ENCODE measurements around the gene CHST13. TPM values are rescaled to one million over a fixed set of nuclear protein-coding genes. Genes with fewer than 3 reads are reported as not detected.

The CHST13 gene
- total RNA-seq, 2 experiments from 2014 or later = not detected

DNA sequence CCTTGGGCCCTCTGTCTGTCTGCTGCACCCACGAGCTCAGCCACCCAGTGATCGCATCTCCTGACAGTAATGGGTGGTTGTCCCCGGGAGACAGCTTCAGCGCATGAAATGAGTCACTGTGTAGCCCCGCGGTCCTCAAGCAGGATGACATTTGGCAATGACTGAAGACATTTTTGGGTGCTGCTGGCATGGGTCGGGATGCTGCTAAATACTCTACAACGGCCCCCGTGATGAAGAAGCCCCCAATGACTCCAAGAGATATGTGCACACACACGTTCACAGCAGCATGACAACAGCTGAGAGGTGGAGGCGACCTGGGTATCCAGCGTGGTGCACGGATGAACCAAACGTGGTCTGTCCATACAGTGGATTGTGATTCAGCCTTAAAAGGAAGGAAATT, 30.9 kb upstream of the CHST13 start:
- Mint-ChIP-seq H3K36me3 (ENCODE audit: low read depth) (no peaks in the 10 kb centered on the region), H3K27ac (no peak overlapping the region), H3K9me3 (no peaks in the 10 kb centered on the region), H3K4me1 (peaks cover 7% of the 10 kb centered on the region), H3K27me3 (no peaks in the 10 kb centered on the region), H3K4me3 (no peak overlapping the region)
- CTCF ChIA-PET = no interaction called here
- POLR2A ChIA-PET = no interaction called here
- DNase-seq = no peak

GRCh38 chr3:126493739-126494138, 30.2 kb upstream of the CHST13 start:
- H3K9me3 Mint-ChIP-seq = no peaks in the 10 kb centered on the region
- POLR2A ChIA-PET = interaction anchor here (0.7 kb wide), 1 partner anchor 17 kb away, joined by 3 read pairs; no protein-coding TSS in a partner anchor
- H3K27ac Mint-ChIP-seq = no peak overlapping the region
- no peaks in the 10 kb centered on the region for H3K36me3 Mint-ChIP-seq (ENCODE audit: low read depth)
- H3K4me3 Mint-ChIP-seq = no peak overlapping the region
- DNase-seq = no peak
- peaks cover 7% of the 10 kb centered on the region for H3K4me1 Mint-ChIP-seq
- no peaks in the 10 kb centered on the region for H3K27me3 Mint-ChIP-seq
- CTCF ChIA-PET = no interaction called here

GRCh38 chr3:126494204-126494969, 29.6 kb upstream of the CHST13 start:
- POLR2A ChIA-PET = no interaction called here
- H3K4me3 Mint-ChIP-seq = no peak overlapping the region

DNA sequence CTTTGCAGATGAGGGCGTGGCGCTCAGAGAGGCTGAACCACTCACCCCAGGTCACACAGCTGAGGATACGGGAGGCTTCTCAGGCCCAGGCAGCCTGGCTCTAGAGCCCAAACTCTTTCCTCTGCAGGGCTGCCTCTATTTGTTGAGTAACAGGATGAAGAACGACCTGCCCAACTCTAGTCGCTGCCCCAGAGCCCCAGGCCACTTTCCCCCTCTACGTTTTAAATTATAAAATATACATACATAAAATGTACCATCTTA, 29.1 kb upstream of the CHST13 start:
- CTCF ChIA-PET = no interaction called here
- DNase-seq = no peak
- POLR2A ChIA-PET = no interaction called here
- Mint-ChIP-seq H3K4me3 (no peak overlapping the region), H3K36me3 (ENCODE audit: low read depth) (no peaks in the 10 kb centered on the region), H3K27ac (no peak overlapping the region), H3K9me3 (no peaks in the 10 kb centered on the region), H3K4me1 (peaks cover 8% of the 10 kb centered on the region), H3K27me3 (no peaks in the 10 kb centered on the region)

More at GRCh38 chr3:126494204-126494969, 29.6 kb upstream of the CHST13 start:
- H3K27ac Mint-ChIP-seq = no peak overlapping the region
- CTCF ChIA-PET = no interaction called here
- DNase-seq = no peak
- peaks cover 8% of the 10 kb centered on the region for H3K4me1 Mint-ChIP-seq
- H3K27me3 Mint-ChIP-seq = no peaks in the 10 kb centered on the region
- no peaks in the 10 kb centered on the region for H3K36me3 Mint-ChIP-seq (ENCODE audit: low read depth)
- no peaks in the 10 kb centered on the region for H3K9me3 Mint-ChIP-seq

- ChIA-PET POLR2A (no interaction called here), CTCF (no interaction called here)
- no peaks in the 10 kb centered on the region for H3K36me3 Mint-ChIP-seq (ENCODE audit: low read depth)
- H3K4me3 Mint-ChIP-seq = no peak overlapping the region
- no peak overlapping the region for H3K27ac Mint-ChIP-seq
- no peaks in the 10 kb centered on the region for H3K27me3 Mint-ChIP-seq
- H3K9me3 Mint-ChIP-seq = no peaks in the 10 kb centered on the region
- no peak for DNase-seq
- H3K4me1 Mint-ChIP-seq = peaks cover 8% of the 10 kb centered on the region
These were observed 28.2 kb upstream of the CHST13 start for GRCh38 chr3:126495786-126496185.

- POLR2A ChIA-PET = no interaction called here
- peaks cover 8% of the 10 kb centered on the region for H3K4me1 Mint-ChIP-seq
- no peak for DNase-seq
- no peaks in the 10 kb centered on the region for H3K9me3 Mint-ChIP-seq
- no peak overlapping the region for H3K4me3 Mint-ChIP-seq
- no peaks in the 10 kb centered on the region for H3K36me3 Mint-ChIP-seq (ENCODE audit: low read depth)
- CTCF ChIA-PET = no interaction called here
- peak overlapping the region; percentile 44 for H3K27ac Mint-ChIP-seq
- no peaks in the 10 kb centered on the region for H3K27me3 Mint-ChIP-seq
These were observed 26.8 kb upstream of the CHST13 start for GRCh38 chr3:126496894-126497850.

- Mint-ChIP-seq H3K27ac (no peak overlapping the region), H3K4me1 (peaks cover 8% of the 10 kb centered on the region), H3K36me3 (ENCODE audit: low read depth) (no peaks in the 10 kb centered on the region), H3K27me3 (no peaks in the 10 kb centered on the region), H3K4me3 (no peak overlapping the region), H3K9me3 (no peaks in the 10 kb centered on the region)
- CTCF ChIA-PET = no interaction called here
- POLR2A ChIA-PET = no interaction called here
- no peak for DNase-seq
These were observed 26.0 kb upstream of the CHST13 start for GRCh38 chr3:126497956-126498355.

DNA sequence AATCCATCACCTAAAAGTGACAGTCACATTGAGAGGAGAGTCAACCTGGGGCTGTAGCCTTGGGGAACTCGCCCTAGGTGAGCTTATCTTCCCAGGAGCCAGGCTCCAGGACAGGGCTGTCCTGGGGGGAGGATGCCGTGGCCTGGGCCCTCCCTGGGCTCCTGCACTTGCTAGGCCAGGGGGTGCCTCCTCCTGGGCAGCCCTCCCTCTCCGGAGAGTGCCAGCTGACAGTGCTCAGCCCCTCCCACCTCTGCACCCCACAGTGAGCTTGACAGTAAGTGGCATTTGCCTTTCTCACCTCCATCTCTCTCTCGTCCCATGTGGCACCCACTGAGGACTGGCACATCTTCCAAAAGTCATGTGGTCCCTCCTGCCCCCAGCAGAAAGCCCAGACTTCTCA, 25.5 kb upstream of the CHST13 start:
- Mint-ChIP-seq H3K4me1 (peaks cover 7% of the 10 kb centered on the region), H3K27me3 (no peaks in the 10 kb centered on the region), H3K36me3 (ENCODE audit: low read depth) (no peaks in the 10 kb centered on the region), H3K4me3 (no peak overlapping the region), H3K9me3 (no peaks in the 10 kb centered on the region), H3K27ac (no peak overlapping the region)
- POLR2A ChIA-PET = no interaction called here
- CTCF ChIA-PET = no interaction called here
- no peak for DNase-seq

- ChIA-PET POLR2A (no interaction called here), CTCF (no interaction called here)
- Mint-ChIP-seq H3K27me3 (no peaks in the 10 kb centered on the region), H3K27ac (no peak overlapping the region), H3K4me3 (no peak overlapping the region), H3K9me3 (no peaks in the 10 kb centered on the region), H3K36me3 (ENCODE audit: low read depth) (no peaks in the 10 kb centered on the region), H3K4me1 (peaks cover 6% of the 10 kb centered on the region)
- DNase-seq = no peak
These were observed 25.0 kb upstream of the CHST13 start for GRCh38 chr3:126498929-126499328.

DNA sequence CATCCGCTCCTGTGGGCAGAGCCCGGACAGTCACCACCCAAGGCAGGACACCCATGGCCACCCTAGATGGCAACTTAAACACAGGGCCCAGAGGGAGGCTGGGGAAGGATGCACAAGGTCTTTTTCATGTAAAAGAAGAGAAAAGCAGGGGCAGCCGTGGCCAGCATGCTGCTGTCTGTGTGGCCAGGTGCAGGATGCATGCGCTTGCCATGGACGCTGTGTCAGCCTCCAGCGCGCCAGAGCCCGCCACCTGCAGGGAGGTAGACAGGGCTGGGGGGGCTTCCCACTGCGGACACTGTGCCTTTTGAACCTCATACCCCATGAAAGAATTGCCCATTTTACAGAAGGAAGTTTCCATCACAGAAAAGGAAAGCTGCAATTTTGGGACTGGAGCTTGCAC, 24.6 kb upstream of the CHST13 start:
- H3K36me3 Mint-ChIP-seq (ENCODE audit: low read depth) = no peaks in the 10 kb centered on the region
- no peak for DNase-seq
- H3K4me1 Mint-ChIP-seq = peaks cover 6% of the 10 kb centered on the region
- H3K27ac Mint-ChIP-seq = no peak overlapping the region
- no peak overlapping the region for H3K4me3 Mint-ChIP-seq
- POLR2A ChIA-PET = no interaction called here
- H3K27me3 Mint-ChIP-seq = no peaks in the 10 kb centered on the region
- H3K9me3 Mint-ChIP-seq = no peaks in the 10 kb centered on the region
- CTCF ChIA-PET = no interaction called here

- Mint-ChIP-seq H3K27me3 (no peaks in the 10 kb centered on the region), H3K27ac (no peak overlapping the region), H3K4me3 (no peak overlapping the region), H3K36me3 (ENCODE audit: low read depth) (no peaks in the 10 kb centered on the region), H3K4me1 (peaks cover 6% of the 10 kb centered on the region), H3K9me3 (no peaks in the 10 kb centered on the region)
- ChIA-PET CTCF (interaction anchor here (1.2 kb wide), 1 partner anchor 23 kb away, joined by 4 read pairs; no protein-coding TSS in a partner anchor), POLR2A (no interaction called here)
- no peak for DNase-seq
These were observed 23.9 kb upstream of the CHST13 start for GRCh38 chr3:126500016-126500415.

DNA sequence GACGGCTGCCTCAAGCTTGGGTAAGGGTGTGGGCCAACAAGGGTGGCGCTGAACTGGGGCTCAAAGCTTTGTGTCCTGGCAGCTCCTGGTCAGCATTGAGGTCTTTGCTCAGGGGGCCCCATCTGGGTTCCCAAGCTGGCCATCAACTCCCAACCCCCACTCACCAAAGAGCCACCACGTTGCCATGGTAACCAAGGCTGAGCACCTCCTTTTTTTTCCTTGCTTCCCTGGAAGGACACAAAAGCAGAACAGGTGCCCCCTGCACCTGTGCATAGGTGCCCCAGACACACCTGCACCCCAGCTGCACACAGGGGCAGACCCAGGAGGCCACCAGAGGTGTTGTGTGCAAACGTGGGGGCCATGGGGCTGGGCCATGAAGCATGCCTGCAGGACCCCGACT, 22.9 kb upstream of the CHST13 start:
- Mint-ChIP-seq H3K9me3 (no peaks in the 10 kb centered on the region), H3K27me3 (no peaks in the 10 kb centered on the region), H3K36me3 (ENCODE audit: low read depth) (no peaks in the 10 kb centered on the region), H3K4me3 (no peak overlapping the region), H3K27ac (no peak overlapping the region), H3K4me1 (peaks cover 6% of the 10 kb centered on the region)
- CTCF ChIA-PET = interaction anchor here (1.2 kb wide), 1 partner anchor 21 kb away, joined by 4 read pairs; no protein-coding TSS in a partner anchor
- no peak for DNase-seq
- POLR2A ChIA-PET = no interaction called here

DNA sequence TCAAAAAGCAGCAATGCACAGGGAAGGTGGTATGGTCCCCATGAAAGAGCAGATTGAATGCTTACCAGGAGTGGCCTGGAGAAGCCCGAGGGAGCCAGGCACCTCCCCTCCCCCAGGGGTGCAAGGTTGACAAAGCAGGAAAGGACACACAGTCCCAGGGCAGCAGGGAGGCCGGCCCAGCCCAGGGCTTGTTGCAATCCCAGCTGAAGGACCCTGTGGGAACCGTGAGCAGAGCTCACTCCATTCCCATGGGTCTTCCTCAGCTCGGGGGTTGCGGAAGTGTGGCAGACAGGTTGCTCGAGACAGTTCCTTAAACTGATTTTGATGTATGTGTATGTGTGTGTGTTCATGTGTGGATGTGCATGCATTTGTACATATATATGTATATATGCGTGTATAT, 22.2 kb upstream of the CHST13 start:
- no peak overlapping the region for H3K4me3 Mint-ChIP-seq
- peaks cover 6% of the 10 kb centered on the region for H3K4me1 Mint-ChIP-seq
- ChIA-PET CTCF (no interaction called here), POLR2A (no interaction called here)
- H3K27me3 Mint-ChIP-seq = no peaks in the 10 kb centered on the region
- H3K9me3 Mint-ChIP-seq = no peaks in the 10 kb centered on the region
- no peak overlapping the region for H3K27ac Mint-ChIP-seq
- DNase-seq = no peak
- no peaks in the 10 kb centered on the region for H3K36me3 Mint-ChIP-seq (ENCODE audit: low read depth)

DNA sequence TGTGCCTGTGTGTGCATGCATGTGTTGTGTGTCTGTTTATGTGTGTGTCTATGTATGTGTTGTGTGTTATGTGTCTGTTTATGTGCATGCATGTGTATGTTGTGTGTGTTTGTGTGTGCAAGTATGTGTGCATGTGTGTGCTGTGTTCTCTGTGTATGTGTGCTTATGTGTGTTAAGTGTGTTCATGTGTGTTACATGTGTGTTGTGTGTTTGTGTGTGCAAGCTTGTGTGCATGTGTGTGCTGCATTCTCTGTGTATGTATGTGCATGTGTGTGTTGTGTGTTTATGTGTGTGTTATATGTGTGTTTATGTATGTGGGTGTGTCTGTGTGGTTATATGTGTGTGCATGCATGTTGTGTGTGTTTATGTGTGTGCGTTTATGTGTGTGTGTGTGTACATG, 21.3 kb upstream of the CHST13 start:
- DNase-seq = no peak
- CTCF ChIA-PET = no interaction called here
- Mint-ChIP-seq H3K9me3 (no peaks in the 10 kb centered on the region), H3K4me3 (no peak overlapping the region), H3K27ac (no peak overlapping the region), H3K27me3 (no peaks in the 10 kb centered on the region), H3K4me1 (peaks cover 1% of the 10 kb centered on the region), H3K36me3 (ENCODE audit: low read depth) (no peaks in the 10 kb centered on the region)
- POLR2A ChIA-PET = no interaction called here

Measured in activated CD4-positive, alpha-beta memory T cell treated with anti-CD3 and anti-CD28 coated beads, Interleukin-2, amount 10 ng/mL, durations not matched to agents 7 days and 5 days (primary cell).